Liver (tissue), 9 donors: ENCODE data around the gene FEV. TPM values are rescaled to one million over a fixed set of nuclear protein-coding genes. Genes with fewer than 3 reads are reported as not detected.

ENCODE experiments used
- DNase-seq: peaks from one replicate; pipeline ENCODE4 v3.0.0-alpha.2; 2017; ENCODE audit warnings: low spot score
- H3K27ac ChIP-seq, 2 donors: one replicate each; pipeline ENCODE4 v1.7.0; 2013; ENCODE audit warnings: inconsistent platforms in 2 of 2, low read length in 2 of 2, control low read depth in 1 of 2, low read depth in 1 of 2, mild to moderate bottlenecking in 1 of 2
- H3K27me3 ChIP-seq, 4 donors: one replicate each; pipeline versions ENCODE4 v1.6.1 to v1.7.0; 2013; ENCODE audit warnings: low read length in 3 of 4, inconsistent platforms in 1 of 4, mild to moderate bottlenecking in 1 of 4, moderate library complexity in 1 of 4; ENCODE audit not compliant: control insufficient read depth in 4 of 4, insufficient read depth in 4 of 4
- H3K36me3 ChIP-seq, 4 donors: one replicate each; pipeline versions ENCODE4 v1.6.1 to v1.7.0; 2013; ENCODE audit warnings: low read length in 3 of 4, mild to moderate bottlenecking in 3 of 4, low read depth in 1 of 4, moderate library complexity in 1 of 4; ENCODE audit not compliant: control insufficient read depth in 4 of 4, insufficient read depth in 3 of 4
- H3K4me1 ChIP-seq, 4 donors: one replicate each; pipeline versions ENCODE4 v1.6.1 to v1.7.0; 2013; ENCODE audit warnings: low read length in 3 of 4, mild to moderate bottlenecking in 3 of 4, moderate library complexity in 1 of 4; ENCODE audit not compliant: control insufficient read depth in 4 of 4, insufficient read depth in 4 of 4
- H3K4me3 ChIP-seq, 3 donors: one replicate each; pipeline versions ENCODE4 v1.6.1 to v1.7.0; 2013; ENCODE audit warnings: low read length in 3 of 3, control low read depth in 1 of 3, low read depth in 1 of 3, mild to moderate bottlenecking in 1 of 3
- H3K9ac ChIP-seq, 2 donors: one replicate each; pipeline ENCODE4 v1.7.0; 2013; ENCODE audit warnings: low read length in 2 of 2, mild to moderate bottlenecking in 2 of 2, moderate library complexity in 2 of 2, control low read depth in 1 of 2, low read depth in 1 of 2
- H3K9me3 ChIP-seq, 4 donors: one replicate each; pipeline versions ENCODE4 v1.6.1 to v1.7.0; 2013; ENCODE audit warnings: low read length in 3 of 4; ENCODE audit not compliant: control insufficient read depth in 4 of 4
- ATF3 ChIP-seq: IDR thresholded peaks from 2 replicates; pipeline ENCODE4 v1.6.1; 2016; ENCODE audit warnings: antibody characterized with exemption
- EGR1 ChIP-seq, 2 donors: IDR thresholded peaks; 2 replicates each; pipeline ENCODE4 v1.6.1; 2016 to 2018; ENCODE audit warnings: antibody characterized with exemption in 2 of 2, low read depth in 2 of 2
- FOXA1 ChIP-seq: IDR thresholded peaks from 2 replicates; pipeline ENCODE4 v1.6.1; 2016; ENCODE audit warnings: antibody characterized with exemption
- FOXA2 ChIP-seq: IDR thresholded peaks from 2 replicates; pipeline ENCODE4 v1.6.1; 2016; ENCODE audit warnings: antibody characterized with exemption
- GABPA ChIP-seq, 2 donors: IDR thresholded peaks in 1 of 2; conservative IDR thresholded peaks in 1 of 2; 2 replicates each; pipeline ENCODE4 v1.6.1; 2016; ENCODE audit warnings: antibody characterized with exemption in 2 of 2, mild to moderate bottlenecking in 1 of 2, moderate library complexity in 1 of 2
- HNF4A ChIP-seq, 2 donors: conservative IDR thresholded peaks; 2 replicates each; pipeline ENCODE4 v1.6.1; 2016; ENCODE audit warnings: antibody characterized with exemption in 2 of 2, mild to moderate bottlenecking in 2 of 2
- HNF4G ChIP-seq: IDR thresholded peaks from 2 replicates; pipeline ENCODE4 v1.6.1; 2016; ENCODE audit warnings: antibody characterized with exemption
- JUND ChIP-seq, 2 donors: IDR thresholded peaks; 2 replicates each; pipeline ENCODE4 v1.6.1; 2016; ENCODE audit warnings: antibody characterized with exemption in 2 of 2
- MAX ChIP-seq: IDR thresholded peaks from 2 replicates; pipeline ENCODE4 v1.6.1; 2016; ENCODE audit warnings: antibody characterized with exemption
- NR2F2 ChIP-seq: IDR thresholded peaks from 2 replicates; pipeline ENCODE4 v1.6.1; 2016; ENCODE audit warnings: antibody characterized with exemption
- RAD21 ChIP-seq, 2 donors: IDR thresholded peaks; 2 replicates each; pipeline ENCODE4 v1.6.1; 2016; ENCODE audit warnings: antibody characterized with exemption in 2 of 2, mild to moderate bottlenecking in 2 of 2
- REST ChIP-seq: IDR thresholded peaks from 2 replicates; pipeline ENCODE4 v1.6.1; 2016; ENCODE audit warnings: antibody characterized with exemption, mild to moderate bottlenecking
- RXRA ChIP-seq, 2 donors: IDR thresholded peaks; 2 replicates each; pipeline ENCODE4 v1.6.1; 2017 to 2018; ENCODE audit warnings: antibody characterized with exemption in 2 of 2, mild to moderate bottlenecking in 1 of 2
- SP1 ChIP-seq: IDR thresholded peaks from 2 replicates; pipeline ENCODE4 v1.6.1; 2018; ENCODE audit warnings: antibody characterized with exemption, mild to moderate bottlenecking
- TAF1 ChIP-seq: conservative IDR thresholded peaks from 2 replicates; pipeline ENCODE4 v1.6.1; 2016; ENCODE audit warnings: antibody characterized with exemption, mild to moderate bottlenecking
- YY1 ChIP-seq: IDR thresholded peaks from 2 replicates; pipeline ENCODE4 v1.6.1; 2016; ENCODE audit warnings: antibody characterized with exemption, mild to moderate bottlenecking
- ZBTB33 ChIP-seq: IDR thresholded peaks from 2 replicates; pipeline ENCODE4 v1.6.1; 2016; ENCODE audit warnings: antibody characterized with exemption
- WGBS: extraction: QIAGEN DNeasy Blood & Tissue Kit; methylation state at CpG from one replicate; pipeline ENCODE4 v1.1.7; 2013; 5-methylcytosine and 5-hydroxymethylcytosine counted together
- polyA plus RNA-seq, 2 donors: library from polyadenylated mRNA; stranded (reverse) in 1 of 2; unstranded in 1 of 2; fragments of 200-250 nt in 1 of 2; fragments of >200 nt in 1 of 2; fragmentation: Nextera tagmentation in 1 of 2; extraction: Ambion mirVana in 1 of 2; gene quantifications; one replicate each; pipeline versions ENCODE4 v1.2.1 to v1.2.3, GENCODE V29; 2013 to 2015
- total RNA-seq, 2 donors: library from RNA; depleted of rRNA; stranded (reverse); fragments of >200 nt; gene quantifications; one replicate each; pipeline ENCODE4 v1.2.3, GENCODE V29; 2014
- TF ChIP-seq, protein P1 (sequence below): fragments of 150-350 bp; IDR thresholded peaks from 2 replicates; pipeline ENCODE4 v1.5.1; 2017; ENCODE audit warnings: improper control_type of control experiment, low read depth, low read length; ENCODE audit not compliant: missing input control
- donor health status: healthy.
- donor health status: healthy.
- donor health status: healthy.
- donor health status: healthy.
- donor health status: healthy.

FEV gene
- total and polyA plus RNA-seq, 4 donors = not detected

DNA sequence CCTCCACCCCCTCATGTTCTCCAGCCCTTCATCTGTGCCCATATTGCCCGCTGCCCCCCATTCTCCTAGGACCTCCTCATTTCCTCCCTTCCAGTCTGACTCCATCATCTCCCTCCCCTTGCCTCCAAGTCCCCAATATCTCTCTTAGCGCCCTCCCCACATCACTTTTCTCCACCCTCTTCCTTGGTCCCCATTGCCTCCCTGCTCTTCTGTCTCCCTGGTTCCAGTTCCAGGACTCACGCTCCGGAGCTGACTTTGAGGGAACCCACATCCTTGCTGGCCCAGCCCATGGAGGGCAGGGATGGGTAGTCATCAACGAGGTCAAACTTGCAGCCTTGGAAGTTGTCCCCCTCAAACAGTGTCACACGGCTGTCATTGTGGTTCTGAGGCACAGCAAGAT lies 5.6 kb upstream of the FEV start:
- 16% methylated on average over 6 of the region's 6 CpGs for whole genome bisulfite sequencing
- H3K4me3 ChIP-seq = no peak overlapping the region
- no peak overlapping the region for H3K9ac ChIP-seq
- no peak for DNase-seq
- no peaks in the 10 kb centered on the region for H3K9me3 ChIP-seq
- peaks cover 9 to 14% (median 11%) of the 10 kb centered on the region in 4 donors for H3K4me1 ChIP-seq
- no peak for TF ChIP-seq ZBTB33
- TF ChIP-seq YY1 = no peak
- TF ChIP-seq HNF4G = no peak
- TF ChIP-seq MAX = no peak
- TF ChIP-seq, protein P1, sequence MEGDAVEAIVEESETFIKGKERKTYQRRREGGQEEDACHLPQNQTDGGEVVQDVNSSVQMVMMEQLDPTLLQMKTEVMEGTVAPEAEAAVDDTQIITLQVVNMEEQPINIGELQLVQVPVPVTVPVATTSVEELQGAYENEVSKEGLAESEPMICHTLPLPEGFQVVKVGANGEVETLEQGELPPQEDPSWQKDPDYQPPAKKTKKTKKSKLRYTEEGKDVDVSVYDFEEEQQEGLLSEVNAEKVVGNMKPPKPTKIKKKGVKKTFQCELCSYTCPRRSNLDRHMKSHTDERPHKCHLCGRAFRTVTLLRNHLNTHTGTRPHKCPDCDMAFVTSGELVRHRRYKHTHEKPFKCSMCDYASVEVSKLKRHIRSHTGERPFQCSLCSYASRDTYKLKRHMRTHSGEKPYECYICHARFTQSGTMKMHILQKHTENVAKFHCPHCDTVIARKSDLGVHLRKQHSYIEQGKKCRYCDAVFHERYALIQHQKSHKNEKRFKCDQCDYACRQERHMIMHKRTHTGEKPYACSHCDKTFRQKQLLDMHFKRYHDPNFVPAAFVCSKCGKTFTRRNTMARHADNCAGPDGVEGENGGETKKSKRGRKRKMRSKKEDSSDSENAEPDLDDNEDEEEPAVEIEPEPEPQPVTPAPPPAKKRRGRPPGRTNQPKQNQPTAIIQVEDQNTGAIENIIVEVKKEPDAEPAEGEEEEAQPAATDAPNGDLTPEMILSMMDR = no peak
- no peak for TF ChIP-seq NR2F2
- no peak for TF ChIP-seq SP1
- no peak for TF ChIP-seq ATF3
- TF ChIP-seq EGR1 (IDR thresholded peaks at IDR 0.05; ENCODE audit: low read depth in 2 of 2) = no peak
- no peak for TF ChIP-seq HNF4A (conservative IDR thresholded peaks at IDR 0.05)
- no peak for TF ChIP-seq FOXA1
- TF ChIP-seq GABPA (IDR thresholded peaks at IDR 0.05 in 1 of 2, conservative IDR thresholded peaks at IDR 0.05 in 1 of 2) = no peak
- no peak for TF ChIP-seq TAF1
- no peak for TF ChIP-seq RAD21 (IDR thresholded peaks at IDR 0.05)
- no peak for TF ChIP-seq RXRA (IDR thresholded peaks at IDR 0.05)
- no peak for TF ChIP-seq REST
- TF ChIP-seq FOXA2 = no peak
- H3K36me3 ChIP-seq = no peaks in the 10 kb centered on the region
- H3K27me3 ChIP-seq = peaks cover 7 to 32% (median 22%) of the 10 kb centered on the region in 4 donors
- no peak overlapping the region for H3K27ac ChIP-seq

- H3K4me1 ChIP-seq = peaks cover 9 to 13% (median 11%) of the 10 kb centered on the region in 4 donors
- no peak overlapping the region for H3K27ac ChIP-seq
- H3K36me3 ChIP-seq = no peaks in the 10 kb centered on the region
- peaks cover 5 to 32% (median 20%) of the 10 kb centered on the region in 4 donors for H3K27me3 ChIP-seq
- WGBS = 18% methylated on average over 9 of the region's 9 CpGs
- H3K9ac ChIP-seq = no peak overlapping the region
- no peak overlapping the region for H3K4me3 ChIP-seq
- no peaks in the 10 kb centered on the region for H3K9me3 ChIP-seq
- no peak for DNase-seq
- no peak for TF ChIP-seq RXRA (IDR thresholded peaks at IDR 0.05)
- TF ChIP-seq JUND (IDR thresholded peaks at IDR 0.05) = no peak
- no peak for TF ChIP-seq EGR1 (IDR thresholded peaks at IDR 0.05; ENCODE audit: low read depth in 2 of 2)
- TF ChIP-seq HNF4A (conservative IDR thresholded peaks at IDR 0.05) = no peak
- TF ChIP-seq ZBTB33 = no peak
- no peak for TF ChIP-seq GABPA (IDR thresholded peaks at IDR 0.05 in 1 of 2, conservative IDR thresholded peaks at IDR 0.05 in 1 of 2)
- TF ChIP-seq FOXA1 = no peak
- no peak for TF ChIP-seq HNF4G
- no peak for TF ChIP-seq SP1
- no peak for TF ChIP-seq RAD21 (IDR thresholded peaks at IDR 0.05)
- TF ChIP-seq TAF1 = no peak
- TF ChIP-seq, protein P1 = no peak
- no peak for TF ChIP-seq YY1
- no peak for TF ChIP-seq ATF3
- TF ChIP-seq FOXA2 = no peak
- TF ChIP-seq NR2F2 = no peak
Measured at GRCh38 chr2:218990052-218990451, 5.1 kb upstream of the FEV start.
